ENCODE results near the gene CST2.

GRCh38 chr20:23795526-23795925, 31.0 kb downstream of the CST2 start:
- TF ChIP-seq CTCF (IDR thresholded peaks at IDR 0.05; ENCODE audit: insufficient read depth, low read length, poor library complexity, severe bottlenecking) = no peak
- TF ChIP-seq EZH2phosphoT487 (conservative IDR thresholded peaks at IDR 0.05; ENCODE audit: low read length) = no peak

Data from SU-DHL-6 (cell line).